Ovary (tissue), 9 donors: ENCODE data around the gene TNNT3. TPM values are rescaled to one million over a fixed set of nuclear protein-coding genes. Genes with fewer than 3 reads are reported as not detected.

Experiments
- DNase-seq, 5 donors: peaks; one replicate each; pipeline ENCODE4 v3.0.0-alpha.2; 2019 to 2020
- H3K27ac ChIP-seq, 2 donors: fragments of 200-600 bp; one replicate each; pipeline versions ENCODE4 v1.5.1 to v1.8.0; 2019 to 2022
- H3K27me3 ChIP-seq: fragments of 200-600 bp; one replicate; pipeline ENCODE4 v1.8.0; 2022
- H3K36me3 ChIP-seq: fragments of 200-600 bp; sonication (generic); one replicate; pipeline ENCODE4 v1.5.1; 2019
- H3K4me1 ChIP-seq: one replicate; pipeline ENCODE4 v1.8.1; 2013; ENCODE audit warnings: mild to moderate bottlenecking, moderate library complexity; ENCODE audit not compliant: insufficient read depth
- H3K4me3 ChIP-seq: fragments of 200-600 bp; sonication (generic); one replicate; pipeline ENCODE4 v1.5.1; 2017
- H3K9me3 ChIP-seq, 2 donors: fragments of 200-600 bp in 1 of 2; sonication (generic) in 1 of 2; one replicate each; pipeline versions ENCODE4 v1.5.1 to v1.8.1; 2013 to 2019; ENCODE audit warnings: mild to moderate bottlenecking in 1 of 2, moderate library complexity in 1 of 2
- CTCF ChIP-seq, 3 donors: fragments of 450-650 bp in 2 of 3; fragments of 200-600 bp in 1 of 3; IDR thresholded peaks; one replicate each; pipeline versions ENCODE4 v1.5.1 to v1.8.0; 2016 to 2022; ENCODE audit warnings: antibody characterized with exemption in 3 of 3, mild to moderate bottlenecking in 1 of 3
- EP300 ChIP-seq: sonication (generic); formaldehyde crosslinking; IDR thresholded peaks from one replicate; pipeline ENCODE4 v1.6.1; 2017; ENCODE audit warnings: antibody characterized with exemption
- POLR2A ChIP-seq: fragments of 450-650 bp; IDR thresholded peaks from one replicate; pipeline ENCODE4 v1.6.1; 2017; ENCODE audit warnings: antibody characterized with exemption, mild to moderate bottlenecking, moderate library complexity
- WGBS, 3 donors: extraction: QIAGEN DNeasy Blood & Tissue Kit in 1 of 3; methylation state at CpG; one replicate each; pipeline versions ENCODE4 v1.1.5 to v1.1.7; 2013 to 2017; 5-methylcytosine and 5-hydroxymethylcytosine counted together
- intact Hi-C, 4 donors: fragments of 100-400 bp; cut with DNase I; formaldehyde crosslinking; loops; one replicate each; pipeline versions ENCODE4 v1.11.0 to v1.15.1; 2022 to 2023
- polyA plus RNA-seq, 2 donors: library from polyadenylated mRNA; stranded (reverse); fragments of 200-250 nt in 1 of 2; fragments of 350-450 nt in 1 of 2; fragmentation: Illumina TruSeq in 1 of 2; extraction: RNeasy Lipid Tissue Mini Kit (QIAGEN cat#74804) in 1 of 2; gene quantifications; one replicate each; pipeline ENCODE4 v1.2.3, GENCODE V29; 2013 to 2014
- total RNA-seq, 7 donors: library from RNA; depleted of rRNA in 2 of 7; stranded (reverse); fragments of >200 nt in 2 of 7; fragmentation: NEBNext Ultra II Directional in 3 of 7; extraction: Animal tissue kit (Norgen Biotek cat#: 25700) in 3 of 7; gene quantifications; one replicate each; pipeline versions ENCODE4 v1.1.0 to v1.2.4, GENCODE V29; 2016 to 2023
- donor health status: DM: no; HTN: no; CAD: no; lungs with moderate emphysema.
- donor health status: DM: no; HTN: no; CAD: no.
- donor health status: Bipolar disorder and iron deficiency.
- donor health status: DM: yes; HTN: yes; CAD: no.
- donor health status: DM: no; HTN: no; CAD: no.
- donor health status: DM: yes; HTN: yes; CAD: no.

TNNT3 gene
- total and polyA plus RNA-seq, 9 donors, result 0.22 to 9.0 (median 2.0) TPM; not detected in 3

- Histone ChIP-seq H3K27me3 (no peaks in the 10 kb centered on the region), H3K4me3 (no peak overlapping the region), H3K27ac (no peak overlapping the region), H3K36me3 (no peaks in the 10 kb centered on the region), H3K4me1 (no peaks in the 10 kb centered on the region), H3K9me3 (no peaks in the 10 kb centered on the region)
- 79 to 84% (median 83%) methylated on average over 14 to 34 of the region's 34 CpGs for WGBS, 3 donors
- TF ChIP-seq POLR2A (no peak), EP300 (no peak), CTCF (IDR thresholded peaks at IDR 0.05) (no peak)
- intact Hi-C loops, result loop anchor here in 1 of 4 donors (5.0 kb wide), 1 partner anchor 258 kb away; no protein-coding TSS in a partner anchor
- DNase-seq, result peak in 2 of 5 donors; percentile 11 to 35
These were observed 30.1 kb upstream of the TNNT3 start for GRCh38 chr11:1889224-1889930.

DNA sequence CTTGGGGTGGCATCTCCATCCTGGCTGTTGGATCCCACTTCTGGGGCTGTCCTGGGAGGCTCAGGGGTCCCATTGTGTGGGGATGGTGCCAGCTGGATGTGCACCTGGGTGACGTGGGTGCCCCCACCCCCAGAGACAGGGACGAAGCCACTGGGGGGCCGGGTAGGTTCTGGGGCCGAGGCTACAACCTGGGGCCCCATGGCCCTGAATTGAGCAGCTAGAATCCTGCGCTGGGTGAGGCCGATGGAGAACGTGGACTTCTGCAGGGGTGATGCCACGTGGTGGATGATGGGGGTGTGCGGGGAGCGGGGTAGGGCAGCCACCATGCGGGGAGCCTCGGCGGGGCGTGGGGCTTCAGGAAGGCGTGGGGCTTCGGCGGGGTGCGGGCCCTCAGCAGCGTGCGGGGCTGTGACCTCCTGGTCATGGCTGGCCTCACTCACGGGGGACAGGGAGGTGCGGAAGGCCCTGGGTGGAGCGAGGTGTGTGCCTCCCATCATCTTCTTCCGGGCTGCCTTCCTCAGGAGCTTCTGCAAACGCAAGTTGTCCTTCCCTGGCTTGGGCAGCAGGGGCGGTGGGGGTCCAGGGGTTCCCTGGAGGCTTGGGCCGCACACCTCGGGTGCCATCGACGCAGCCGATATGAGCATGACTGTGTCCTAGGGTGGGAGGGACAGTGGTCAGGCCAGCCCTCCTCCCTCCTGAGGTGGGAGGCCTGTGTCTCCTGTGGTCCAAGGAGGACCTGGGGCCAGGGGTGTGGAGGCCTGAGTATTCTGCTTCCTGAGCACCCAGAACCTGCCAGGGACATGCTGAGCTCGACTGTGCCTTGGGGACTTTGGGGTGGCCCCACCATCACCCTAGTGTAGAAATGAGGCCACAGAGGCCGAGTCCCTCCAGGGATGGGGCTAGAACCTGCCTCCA lies 29.3 kb upstream of the TNNT3 start:
- intact Hi-C loops, result loop anchor here in 3 of 4 donors (5.0 to 10.0 kb wide), 2 partner anchors 55 to 257 kb away; partner anchors contain the start of gene MRPL23 (in 2 of the 3)
- WGBS, 3 donors, result 90 to 94% (median 92%) methylated on average over 30 to 33 of the region's 33 CpGs
- DNase-seq, result peak in 2 of 5 donors; percentile 19 to 29
- Histone ChIP-seq H3K9me3 (no peaks in the 10 kb centered on the region), H3K36me3 (no peaks in the 10 kb centered on the region), H3K27ac (no peak overlapping the region), H3K4me1 (no peaks in the 10 kb centered on the region), H3K27me3 (no peaks in the 10 kb centered on the region), H3K4me3 (no peak overlapping the region)
- TF ChIP-seq EP300 (no peak), CTCF (IDR thresholded peaks at IDR 0.05) (no peak), POLR2A (no peak)

- WGBS, 3 donors, result 78 to 81% (median 80%) methylated on average over 33 to 34 of the region's 34 CpGs
- no peaks in the 10 kb centered on the region for H3K36me3 ChIP-seq
- H3K27me3 ChIP-seq, result no peaks in the 10 kb centered on the region
- no peaks in the 10 kb centered on the region for H3K4me1 ChIP-seq
- intact Hi-C loops, result loop anchor here in 2 of 4 donors (10.0 kb wide), 1 partner anchor 54 kb away; the partner anchor contains the start of gene MRPL23 (in 2 of the 2)
- TF ChIP-seq CTCF (IDR thresholded peaks at IDR 0.05) (no peak), EP300 (no peak), POLR2A (no peak)
- no peaks in the 10 kb centered on the region for H3K9me3 ChIP-seq
- no peak overlapping the region for H3K27ac ChIP-seq
- H3K4me3 ChIP-seq, result no peak overlapping the region
- DNase-seq, result peak in 1 of 5 donors; percentile 13
These were observed 28.4 kb upstream of the TNNT3 start for GRCh38 chr11:1890856-1891830.

DNA sequence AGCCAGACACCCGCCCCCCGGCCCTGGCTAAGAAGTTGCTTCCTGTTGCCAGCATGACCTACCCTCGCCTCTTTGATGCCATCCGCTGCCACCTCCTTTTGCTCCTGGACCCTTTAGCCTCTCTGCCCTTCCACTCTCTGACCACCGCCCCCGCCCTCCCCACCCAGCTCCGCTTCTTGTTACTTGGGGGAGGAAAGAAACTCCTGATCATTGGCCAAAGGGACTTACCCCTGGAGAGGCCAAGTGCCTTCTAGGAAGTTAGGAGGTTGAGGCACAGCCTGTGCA lies 27.7 kb upstream of the TNNT3 start, which contains the start of gene PRR33:
TSS of gene PRR33 (minus strand) at position 65 of the 285 bp plus-strand sequence. CDS start 1,311 bp downstream, outside the sequence.
- TF ChIP-seq EP300 (no peak), CTCF (IDR thresholded peaks at IDR 0.05) (no peak), POLR2A (no peak)
- Histone ChIP-seq H3K36me3 (no peaks in the 10 kb centered on the region), H3K27ac (no peak within 1 kb of the TSS), H3K4me3 (no peak within 1 kb of the TSS), H3K27me3 (no peaks in the 10 kb centered on the region), H3K9me3 (no peaks in the 10 kb centered on the region), H3K4me1 (no peaks in the 10 kb centered on the region)
- no peak for DNase-seq
- 76 to 96% (median 95%) methylated on average over 7 of the region's 7 CpGs for WGBS, 3 donors
- intact Hi-C loops, result loop anchor here in 3 of 4 donors (1.0 to 10.0 kb wide), 2 partner anchors 25 to 53 kb away; partner anchors contain the start of gene MRPL23 (in 2 of the 3)
